GM12872 (cell line): ENCODE measurements around the gene TTC39C.

ENCODE experiments used
- CTCF ChIP-seq: IDR thresholded peaks from 3 replicates; pipeline ENCODE4 v1.5.1; 2011; ENCODE audit warnings: low read depth, mild to moderate bottlenecking, low read length, moderate library complexity; ENCODE audit not compliant: insufficient read depth

The TTC39C gene

GRCh38 chr18:24009246-24009645, 5.3 kb upstream of the TTC39C start:
- TF ChIP-seq CTCF: no peak

GRCh38 chr18:24009651-24010333, 4.8 kb upstream of the TTC39C start:
- TF ChIP-seq CTCF: peak; percentile 23; the same call in 1 of the 3 replicates

GRCh38 chr18:24010673-24011072, 3.9 kb upstream of the TTC39C start:
- TF ChIP-seq CTCF: no peak

GRCh38 chr18:24011123-24011917, 3.2 kb upstream of the TTC39C start:
- no peak for TF ChIP-seq CTCF

GRCh38 chr18:24013051-24013450, 1.5 kb upstream of the TTC39C start:
- no peak for TF ChIP-seq CTCF

- no peak for TF ChIP-seq CTCF
Measured at GRCh38 chr18:24014986-24015638, 558 bp downstream of the TTC39C start.
